ENCODE data around the gene ASB13.

DNA sequence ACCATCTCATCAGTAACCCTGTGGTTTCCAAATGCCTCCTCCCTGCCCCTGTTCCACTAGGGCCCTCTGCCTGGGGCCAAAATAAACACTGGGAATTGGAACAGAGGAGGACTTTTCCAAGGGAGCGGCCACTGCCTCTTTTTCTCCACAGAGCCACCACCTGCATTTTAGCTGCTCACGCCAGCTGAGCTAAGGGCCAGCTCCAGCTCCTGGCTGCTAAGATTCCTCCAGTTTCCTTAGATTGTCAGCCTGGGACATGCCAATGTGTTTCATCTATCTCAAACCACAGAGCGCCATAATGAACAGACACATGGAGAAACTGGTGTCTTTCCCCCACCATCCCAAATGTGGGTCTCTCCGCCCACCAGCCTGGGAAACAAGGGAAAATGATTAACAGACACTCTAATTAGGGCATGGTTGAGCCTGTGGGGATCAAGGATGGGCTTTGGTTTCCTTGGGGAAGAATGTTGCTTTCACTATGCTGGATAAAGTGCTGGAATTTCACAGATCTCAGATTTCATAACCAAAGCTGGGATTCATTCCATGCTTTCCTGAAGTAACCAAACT lies 52.2 kb downstream of the ASB13 start:
- no peak for TF ChIP-seq TAF1 (IDR thresholded peaks at IDR 0.05; ENCODE audit: borderline replicate concordance, low read depth, low read length)
- TF ChIP-seq POLR2AphosphoS5 (IDR thresholded peaks at IDR 0.05; ENCODE audit: low read depth, low read length): no peak

Measured in GM12892 (cell line).